DOHH2 (cell line): ENCODE measurements around the gene KLHL26.

Experiments used
- H3F3A ChIP-seq: fragments of 200-600 bp; sonication (generic), shearing (Covaris generic); 2 replicates; pipeline ENCODE4 v1.6.0; 2016; ENCODE audit warnings: antibody characterized with exemption, mild to moderate bottlenecking; ENCODE audit not compliant: control insufficient read depth, insufficient read depth
- H3K27ac ChIP-seq: fragments of 200-600 bp; sonication (generic); 2 replicates; pipeline ENCODE4 v1.5.1; 2014; ENCODE audit warnings: low read depth, mild to moderate bottlenecking, low read length, moderate library complexity
- H3K27me3 ChIP-seq: fragments of 200-600 bp; sonication (generic); 2 replicates; pipeline ENCODE4 v1.6.1; 2014; ENCODE audit warnings: mild to moderate bottlenecking, low read length, mixed read lengths; ENCODE audit not compliant: control insufficient read depth
- H3K36me3 ChIP-seq: fragments of 200-600 bp; sonication (generic); 2 replicates; pipeline ENCODE4 v1.6.1; 2014; ENCODE audit warnings: mild to moderate bottlenecking, low read length, moderate library complexity, mixed read lengths; ENCODE audit not compliant: control insufficient read depth
- H3K4me1 ChIP-seq: fragments of 200-600 bp; sonication (generic); 2 replicates; pipeline ENCODE4 v1.6.1; 2014; ENCODE audit warnings: mild to moderate bottlenecking, low read length, mixed read lengths; ENCODE audit not compliant: control insufficient read depth
- H3K4me2 ChIP-seq: fragments of 200-600 bp; sonication (generic); 2 replicates; pipeline ENCODE4 v1.6.0; 2014; ENCODE audit warnings: mild to moderate bottlenecking, low read length, moderate library complexity
- H3K4me3 ChIP-seq: fragments of 200-600 bp; sonication (generic); 2 replicates; pipeline ENCODE4 v1.5.1; 2014; ENCODE audit warnings: mild to moderate bottlenecking, low read length, mixed read lengths
- H3K79me2 ChIP-seq: fragments of 200-600 bp; sonication (generic); 2 replicates; pipeline ENCODE4 v1.6.1; 2014; ENCODE audit warnings: mild to moderate bottlenecking, low read length, mixed read lengths; ENCODE audit not compliant: control insufficient read depth
- H3K9me2 ChIP-seq: fragments of 200-600 bp; sonication (generic); replicated peaks from 2 replicates; pipeline ENCODE4 v1.6.1; 2014; ENCODE audit warnings: mild to moderate bottlenecking, low read length, mixed read lengths; ENCODE audit not compliant: control insufficient read depth
- H3K9me3 ChIP-seq: fragments of 200-600 bp; sonication (generic); 2 replicates; pipeline ENCODE4 v1.6.1; 2014; ENCODE audit warnings: antibody characterized with exemption, low read length, mixed read lengths; ENCODE audit not compliant: control insufficient read depth, insufficient read depth
- H4K20me1 ChIP-seq: fragments of 200-600 bp; sonication (generic); 2 replicates; pipeline ENCODE4 v1.6.0; 2014; ENCODE audit warnings: low read depth, mild to moderate bottlenecking, antibody characterized with exemption, low read length, moderate library complexity; ENCODE audit not compliant: control insufficient read depth, insufficient read depth
- EZH2phosphoT487 ChIP-seq: fragments of 200-600 bp; sonication (generic); IDR thresholded peaks from 2 replicates; pipeline ENCODE4 v1.6.1; 2017; ENCODE audit warnings: borderline replicate concordance, mild to moderate bottlenecking, antibody characterized with exemption, low read length, moderate library complexity, mixed read lengths
- TF ChIP-seq, protein P1 (sequence below): fragments of 200-600 bp; sonication (generic); IDR thresholded peaks from one replicate; pipeline ENCODE4 v1.5.1; 2014; ENCODE audit warnings: antibody characterized with exemption, mild to moderate bottlenecking, low read depth, low read length; ENCODE audit not compliant: poor library complexity, severe bottlenecking

KLHL26 gene

DNA sequence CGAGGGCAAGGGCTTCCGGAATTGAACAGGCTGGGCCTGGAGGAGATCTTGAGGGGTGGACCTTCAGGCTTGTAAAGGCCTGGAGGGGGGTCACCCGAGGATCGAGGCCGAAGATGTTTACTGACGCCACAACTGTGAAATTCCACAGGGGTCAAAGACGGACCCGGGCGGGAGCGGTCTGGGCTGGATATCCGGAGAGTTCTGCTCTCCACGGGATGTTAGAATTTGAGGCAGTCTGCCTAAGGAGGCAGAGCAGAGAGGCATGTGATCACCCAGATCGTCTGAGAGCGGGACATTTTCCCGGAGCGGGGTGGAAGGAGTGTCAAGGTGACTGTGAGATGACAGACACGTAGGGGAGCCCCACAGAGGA, 13.2 kb downstream of the KLHL26 start:
- H3K27me3 ChIP-seq = no peaks in the 10 kb centered on the region
- H3K79me2 ChIP-seq = peaks cover 12% of the 10 kb centered on the region
- H3K4me3 ChIP-seq = no peak overlapping the region
- H3K4me2 ChIP-seq = no peak overlapping the region
- H4K20me1 ChIP-seq = 0 out of 2 replicates have a peak, but pooled peaks cover 3% of the 10 kb centered on the region
- no peaks in the 10 kb centered on the region for H3K9me3 ChIP-seq
- no peaks in the 10 kb centered on the region for H3F3A ChIP-seq
- no peak overlapping the region for H3K27ac ChIP-seq
- no peak for TF ChIP-seq EZH2phosphoT487
- TF ChIP-seq, protein P1, sequence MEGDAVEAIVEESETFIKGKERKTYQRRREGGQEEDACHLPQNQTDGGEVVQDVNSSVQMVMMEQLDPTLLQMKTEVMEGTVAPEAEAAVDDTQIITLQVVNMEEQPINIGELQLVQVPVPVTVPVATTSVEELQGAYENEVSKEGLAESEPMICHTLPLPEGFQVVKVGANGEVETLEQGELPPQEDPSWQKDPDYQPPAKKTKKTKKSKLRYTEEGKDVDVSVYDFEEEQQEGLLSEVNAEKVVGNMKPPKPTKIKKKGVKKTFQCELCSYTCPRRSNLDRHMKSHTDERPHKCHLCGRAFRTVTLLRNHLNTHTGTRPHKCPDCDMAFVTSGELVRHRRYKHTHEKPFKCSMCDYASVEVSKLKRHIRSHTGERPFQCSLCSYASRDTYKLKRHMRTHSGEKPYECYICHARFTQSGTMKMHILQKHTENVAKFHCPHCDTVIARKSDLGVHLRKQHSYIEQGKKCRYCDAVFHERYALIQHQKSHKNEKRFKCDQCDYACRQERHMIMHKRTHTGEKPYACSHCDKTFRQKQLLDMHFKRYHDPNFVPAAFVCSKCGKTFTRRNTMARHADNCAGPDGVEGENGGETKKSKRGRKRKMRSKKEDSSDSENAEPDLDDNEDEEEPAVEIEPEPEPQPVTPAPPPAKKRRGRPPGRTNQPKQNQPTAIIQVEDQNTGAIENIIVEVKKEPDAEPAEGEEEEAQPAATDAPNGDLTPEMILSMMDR = no peak
- no peaks in the 10 kb centered on the region for H3K36me3 ChIP-seq
- H3K9me2 ChIP-seq = no peaks in the 10 kb centered on the region
- H3K4me1 ChIP-seq = no peaks in the 10 kb centered on the region

- Histone ChIP-seq H3K4me2 (no peak overlapping the region), H3K4me1 (no peaks in the 10 kb centered on the region), H3K4me3 (no peak overlapping the region), H3K27me3 (no peaks in the 10 kb centered on the region), H3K79me2 (peaks cover 8% of the 10 kb centered on the region), H3K9me3 (no peaks in the 10 kb centered on the region), H3K27ac (no peak overlapping the region), H3K9me2 (no peaks in the 10 kb centered on the region), H4K20me1 (no peaks in the 10 kb centered on the region), H3K36me3 (no peaks in the 10 kb centered on the region), H3F3A (no peaks in the 10 kb centered on the region)
- TF ChIP-seq EZH2phosphoT487 = no peak
- TF ChIP-seq, protein P1 = no peak
Observed at GRCh38 chr19:18650468-18651041, 13.7 kb downstream of the KLHL26 start.

- Histone ChIP-seq H3K9me2 (no peaks in the 10 kb centered on the region), H3K4me1 (no peaks in the 10 kb centered on the region), H3K9me3 (no peaks in the 10 kb centered on the region), H3F3A (no peaks in the 10 kb centered on the region), H3K27me3 (no peaks in the 10 kb centered on the region), H3K36me3 (no peaks in the 10 kb centered on the region), H3K4me3 (no peak overlapping the region), H4K20me1 (no peaks in the 10 kb centered on the region), H3K4me2 (no peak overlapping the region), H3K27ac (no peak overlapping the region), H3K79me2 (peaks cover 4% of the 10 kb centered on the region)
- TF ChIP-seq EZH2phosphoT487 = no peak
- TF ChIP-seq, protein P1 = no peak
Observed at GRCh38 chr19:18651300-18651699, 14.5 kb downstream of the KLHL26 start.
